KMS-11 (cell line): ENCODE measurements around the gene CASK.

Source experiments
- H2AFZ ChIP-seq: fragments of 200-600 bp; sonication (generic); 2 replicates; pipeline ENCODE4 v1.6.1; 2016; ENCODE audit warnings: antibody characterized with exemption, mixed run types, low read depth
- H3K27ac ChIP-seq: fragments of 200-600 bp; sonication (generic); 2 replicates; pipeline ENCODE4 v1.6.1; 2016; ENCODE audit warnings: mild to moderate bottlenecking, mixed run types
- H3K27me3 ChIP-seq: fragments of 200-600 bp; sonication (generic); 2 replicates; pipeline ENCODE4 v1.6.1; 2017; ENCODE audit warnings: mild to moderate bottlenecking, low read depth, mixed run types, moderate library complexity; ENCODE audit not compliant: insufficient read depth
- H3K36me3 ChIP-seq: fragments of 200-600 bp; sonication (generic); 2 replicates; pipeline ENCODE4 v1.6.1; 2017; ENCODE audit warnings: mild to moderate bottlenecking, mixed run types; ENCODE audit not compliant: insufficient read depth
- H3K4me1 ChIP-seq: fragments of 200-600 bp; sonication (generic); 2 replicates; pipeline ENCODE4 v1.6.1; 2016; ENCODE audit warnings: mild to moderate bottlenecking, low read depth, mixed run types; ENCODE audit not compliant: poor library complexity, severe bottlenecking
- H3K4me2 ChIP-seq: fragments of 200-600 bp; sonication (generic); 2 replicates; pipeline ENCODE4 v1.7.0; 2016; ENCODE audit warnings: mild to moderate bottlenecking, mixed run types
- H3K4me3 ChIP-seq: fragments of 200-600 bp; sonication (generic); IDR thresholded peaks from 2 replicates; pipeline ENCODE4 v1.6.1; 2017; ENCODE audit warnings: low read depth, low read length, mixed read lengths; ENCODE audit not compliant: insufficient read depth
- H3K79me2 ChIP-seq: fragments of 200-600 bp; sonication (generic); 2 replicates; pipeline ENCODE4 v1.6.1; 2016; ENCODE audit warnings: low read depth, mixed run types; ENCODE audit not compliant: insufficient read depth
- H3K9ac ChIP-seq: fragments of 200-600 bp; sonication (generic); 2 replicates; pipeline ENCODE4 v1.6.1; 2016; ENCODE audit warnings: mild to moderate bottlenecking, mixed run types
- H4K20me1 ChIP-seq: fragments of 200-600 bp; sonication (generic); 2 replicates; pipeline ENCODE4 v1.6.1; 2016; ENCODE audit warnings: mild to moderate bottlenecking, mixed run types; ENCODE audit not compliant: insufficient read depth
- CTCF ChIP-seq: fragments of 200-600 bp; sonication (generic); conservative IDR thresholded peaks from 2 replicates; pipeline ENCODE4 v1.6.1; 2017; ENCODE audit warnings: low read depth, mild to moderate bottlenecking, antibody characterized with exemption, low read length, moderate library complexity, mixed read lengths

The CASK gene

GRCh38 chrX:41528784-41529183 is 394.6 kb downstream of the CASK start:
- Histone ChIP-seq H3K4me3 (no peak overlapping the region), H3K27me3 (no peaks in the 10 kb centered on the region), H3K79me2 (no peaks in the 10 kb centered on the region), H3K4me1 (peaks cover 5% of the 10 kb centered on the region), H3K36me3 (no peaks in the 10 kb centered on the region), H4K20me1 (no peaks in the 10 kb centered on the region), H3K9ac (no peak overlapping the region), H3K4me2 (no peak overlapping the region), H3K27ac (no peak overlapping the region), H2AFZ (no peak overlapping the region)
- TF ChIP-seq CTCF = no peak

- Histone ChIP-seq H2AFZ (no peak overlapping the region), H3K4me1 (peaks cover 5% of the 10 kb centered on the region), H4K20me1 (no peaks in the 10 kb centered on the region), H3K36me3 (no peaks in the 10 kb centered on the region), H3K4me3 (no peak overlapping the region), H3K9ac (no peak overlapping the region), H3K4me2 (no peak overlapping the region), H3K27ac (no peak overlapping the region), H3K27me3 (no peaks in the 10 kb centered on the region), H3K79me2 (no peaks in the 10 kb centered on the region)
- TF ChIP-seq CTCF = no peak
Observed at GRCh38 chrX:41526925-41527324, 396.4 kb downstream of the CASK start.

- no peaks in the 10 kb centered on the region for H4K20me1 ChIP-seq
- H3K79me2 ChIP-seq = no peaks in the 10 kb centered on the region
- no peak overlapping the region for H3K4me2 ChIP-seq
- H3K9ac ChIP-seq = no peak overlapping the region
- no peaks in the 10 kb centered on the region for H3K36me3 ChIP-seq
- H2AFZ ChIP-seq = no peak overlapping the region
- no peak for TF ChIP-seq CTCF
- no peak overlapping the region for H3K27ac ChIP-seq
- H3K27me3 ChIP-seq = no peaks in the 10 kb centered on the region
- H3K4me1 ChIP-seq = peaks cover 5% of the 10 kb centered on the region
- H3K4me3 ChIP-seq = no peak overlapping the region
Observed at GRCh38 chrX:41526271-41526670, 397.1 kb downstream of the CASK start.

GRCh38 chrX:41522671-41523070 is 400.7 kb downstream of the CASK start:
- no peak for TF ChIP-seq CTCF
- Histone ChIP-seq H4K20me1 (no peaks in the 10 kb centered on the region), H3K4me3 (no peak overlapping the region), H3K4me2 (no peak overlapping the region), H3K27me3 (no peaks in the 10 kb centered on the region), H3K4me1 (peaks cover 22% of the 10 kb centered on the region), H3K79me2 (no peaks in the 10 kb centered on the region), H3K9ac (no peak overlapping the region), H3K27ac (no peak overlapping the region), H3K36me3 (no peaks in the 10 kb centered on the region), H2AFZ (no peak overlapping the region)
